Smooth muscle cell of the brain vasculature (primary cell): ENCODE measurements around the gene GPX2.
"Not testable (repeated sequence)": the region's sequence is repeated elsewhere in the genome, so short reads cannot be mapped to it uniquely, and the experiment has no call there.

Experiments
- DNase-seq: peaks from one replicate; pipeline ENCODE4 v3.0.0-alpha.2; 2012; ENCODE audit warnings: low read depth, low spot score

The GPX2 gene

GRCh38 chr14:64914237-64915028 is 28.1 kb downstream of the GPX2 start, which contains the start of gene CHURC1:
Gene CHURC1, plus strand, starts transcription at chr14:64914455. Its CDS starts 41 bp downstream, at chr14:64914496.
- DNase-seq, result peak; percentile 91

GRCh38 chr14:64913477-64913876 is 29.1 kb downstream of the GPX2 start:
- not testable (repeated sequence) for DNase-seq

- no peak for DNase-seq
Measured at GRCh38 chr14:64912261-64912660, 30.3 kb downstream of the GPX2 start.

- DNase-seq, result peak; percentile 7
Measured at GRCh38 chr14:64910847-64911495, 31.6 kb downstream of the GPX2 start.

GRCh38 chr14:64906022-64906421 is 36.5 kb downstream of the GPX2 start:
- no peak for DNase-seq

GRCh38 chr14:64899958-64900357 is 42.6 kb downstream of the GPX2 start:
- no peak for DNase-seq

GRCh38 chr14:64891839-64892375 is 50.6 kb downstream of the GPX2 start:
- DNase-seq, result peak; percentile 46

- DNase-seq, result no peak
Measured at GRCh38 chr14:64891173-64891838, 51.2 kb downstream of the GPX2 start.

- DNase-seq, result no peak
Measured at GRCh38 chr14:64889352-64889751, 53.2 kb downstream of the GPX2 start.
